GM10266 (cell line): Measurements from ENCODE around the gene GDPD5.
A peak's percentile ranks its signal among the peaks of the same experiment; 100 is the strongest.

ENCODE experiments used
- DNase-seq: peaks from one replicate; pipeline ENCODE4 v3.0.0; 2012; ENCODE audit errors: extremely low spot score
- TF ChIP-seq, protein P1 (sequence below): IDR thresholded peaks from 2 replicates; pipeline ENCODE4 v1.5.1; 2012; ENCODE audit warnings: mild to moderate bottlenecking, low read depth; ENCODE audit not compliant: control insufficient read depth, insufficient read depth; ENCODE audit errors: missing control alignments

GDPD5 gene

DNA sequence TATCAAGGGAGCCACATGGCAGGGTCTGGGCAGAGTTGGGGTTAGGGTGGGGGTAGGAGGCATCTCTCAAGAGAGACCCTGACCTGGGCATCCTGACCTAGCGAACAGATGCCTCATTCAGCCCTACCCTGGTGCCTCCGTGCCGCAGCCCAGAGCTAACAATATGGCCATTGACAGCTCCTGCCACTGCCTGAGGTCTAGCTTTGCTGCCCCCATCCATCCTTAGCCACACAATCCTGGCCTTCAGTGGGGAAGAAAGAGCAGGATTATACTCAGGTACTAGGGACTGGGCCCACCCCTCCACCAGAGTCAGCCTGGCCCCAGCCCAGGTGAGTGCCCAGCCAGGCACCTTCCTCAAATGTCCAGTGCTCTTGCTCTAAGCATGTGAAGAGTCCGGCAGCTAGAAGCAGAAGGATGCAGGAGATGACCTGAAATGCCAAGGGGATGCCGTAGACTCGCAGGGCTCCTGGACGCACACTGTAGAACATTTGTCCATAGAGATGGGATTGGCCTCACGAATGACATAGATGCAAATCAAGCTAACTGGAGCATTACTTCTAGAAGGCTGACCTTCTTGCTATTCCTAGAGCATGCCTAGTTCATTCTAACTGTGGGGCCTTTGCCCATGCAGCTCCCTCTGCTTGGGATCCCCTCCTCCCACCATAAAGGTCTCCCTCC lies 23.0 kb upstream of the GDPD5 start:
- DNase-seq, result no peak
- TF ChIP-seq, protein P1, sequence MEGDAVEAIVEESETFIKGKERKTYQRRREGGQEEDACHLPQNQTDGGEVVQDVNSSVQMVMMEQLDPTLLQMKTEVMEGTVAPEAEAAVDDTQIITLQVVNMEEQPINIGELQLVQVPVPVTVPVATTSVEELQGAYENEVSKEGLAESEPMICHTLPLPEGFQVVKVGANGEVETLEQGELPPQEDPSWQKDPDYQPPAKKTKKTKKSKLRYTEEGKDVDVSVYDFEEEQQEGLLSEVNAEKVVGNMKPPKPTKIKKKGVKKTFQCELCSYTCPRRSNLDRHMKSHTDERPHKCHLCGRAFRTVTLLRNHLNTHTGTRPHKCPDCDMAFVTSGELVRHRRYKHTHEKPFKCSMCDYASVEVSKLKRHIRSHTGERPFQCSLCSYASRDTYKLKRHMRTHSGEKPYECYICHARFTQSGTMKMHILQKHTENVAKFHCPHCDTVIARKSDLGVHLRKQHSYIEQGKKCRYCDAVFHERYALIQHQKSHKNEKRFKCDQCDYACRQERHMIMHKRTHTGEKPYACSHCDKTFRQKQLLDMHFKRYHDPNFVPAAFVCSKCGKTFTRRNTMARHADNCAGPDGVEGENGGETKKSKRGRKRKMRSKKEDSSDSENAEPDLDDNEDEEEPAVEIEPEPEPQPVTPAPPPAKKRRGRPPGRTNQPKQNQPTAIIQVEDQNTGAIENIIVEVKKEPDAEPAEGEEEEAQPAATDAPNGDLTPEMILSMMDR, result no peak

DNA sequence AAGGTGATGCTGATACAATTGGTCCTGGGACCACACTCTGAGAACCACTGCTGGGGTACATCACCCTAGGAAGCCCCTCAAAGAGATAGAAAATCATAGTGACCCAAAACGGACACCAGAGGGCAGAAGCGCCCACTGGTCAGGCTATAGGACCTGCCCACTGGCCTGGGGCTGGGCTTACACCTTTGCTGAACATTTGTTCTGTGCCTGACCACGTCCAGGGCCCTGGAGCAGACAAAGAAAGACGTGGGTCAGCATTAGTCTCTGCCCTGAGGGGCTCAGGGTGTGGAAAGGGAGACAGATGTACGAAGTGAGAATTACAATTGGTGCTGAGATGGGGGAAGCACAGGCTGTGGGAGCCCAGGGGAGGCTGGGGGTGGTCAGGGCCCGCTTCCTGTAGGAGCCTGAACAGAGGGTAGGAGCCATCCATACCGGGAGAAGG lies 21.9 kb upstream of the GDPD5 start:
- TF ChIP-seq, protein P1, result peak; percentile 65
- DNase-seq, result peak; percentile 75

DNA sequence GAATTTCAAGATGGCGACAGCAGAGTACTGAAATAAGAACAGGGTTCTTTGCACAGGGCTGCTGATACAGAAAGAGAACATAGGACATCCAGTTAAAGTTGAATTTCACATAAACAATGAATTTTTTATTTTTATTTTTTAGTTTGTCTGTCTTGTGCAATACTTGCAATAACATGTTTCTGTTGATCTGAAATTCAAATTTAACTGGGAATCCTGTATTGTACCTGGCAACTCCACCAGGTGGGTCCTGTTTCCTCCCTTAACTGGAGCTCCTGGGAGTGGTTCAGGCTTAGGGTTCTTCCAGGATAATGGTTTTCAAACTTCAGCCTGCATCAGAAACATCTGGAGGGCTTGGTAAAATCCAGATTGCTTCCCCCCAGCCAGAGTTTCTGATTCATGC lies 21.4 kb upstream of the GDPD5 start:
- DNase-seq, result no peak
- TF ChIP-seq, protein P1, result no peak

DNA sequence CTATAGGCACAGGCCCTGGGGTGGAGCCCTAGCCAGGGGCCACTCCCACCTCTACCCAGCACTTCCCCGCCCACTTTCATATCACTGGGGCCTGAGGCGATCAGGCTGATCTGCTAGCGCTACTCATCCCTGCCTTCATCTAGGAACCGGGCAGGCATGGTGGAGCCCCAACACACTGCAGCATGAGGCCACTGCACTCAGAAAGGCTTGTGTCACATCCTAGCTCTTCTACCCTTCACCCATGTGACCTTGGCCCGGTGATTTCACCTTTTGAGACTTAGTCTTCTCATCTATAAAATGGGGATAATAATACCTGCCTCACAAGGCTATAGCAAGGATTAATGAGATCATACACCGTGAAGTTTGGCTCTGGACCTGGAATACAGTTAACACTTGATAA lies 18.1 kb upstream of the GDPD5 start:
- TF ChIP-seq, protein P1, result no peak
- DNase-seq, result no peak

DNA sequence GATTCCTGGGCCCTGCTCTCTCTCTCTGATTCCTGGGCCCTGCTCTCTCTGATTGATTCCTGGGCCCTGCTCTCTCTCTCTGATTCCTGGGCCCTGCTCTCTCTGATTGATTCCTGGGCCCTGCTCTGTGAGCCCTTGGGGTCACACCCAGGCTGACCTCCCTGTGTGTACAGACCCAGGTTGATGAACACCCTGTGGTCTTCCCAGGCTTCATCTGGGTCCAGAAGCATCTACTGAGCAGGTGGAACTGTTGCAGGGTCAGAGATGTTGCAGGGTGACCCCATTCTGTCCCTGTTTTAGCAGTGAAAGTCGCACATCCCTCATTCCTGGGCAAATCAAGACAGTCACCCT lies 16.3 kb upstream of the GDPD5 start:
- TF ChIP-seq, protein P1, result no peak
- no peak for DNase-seq

DNA sequence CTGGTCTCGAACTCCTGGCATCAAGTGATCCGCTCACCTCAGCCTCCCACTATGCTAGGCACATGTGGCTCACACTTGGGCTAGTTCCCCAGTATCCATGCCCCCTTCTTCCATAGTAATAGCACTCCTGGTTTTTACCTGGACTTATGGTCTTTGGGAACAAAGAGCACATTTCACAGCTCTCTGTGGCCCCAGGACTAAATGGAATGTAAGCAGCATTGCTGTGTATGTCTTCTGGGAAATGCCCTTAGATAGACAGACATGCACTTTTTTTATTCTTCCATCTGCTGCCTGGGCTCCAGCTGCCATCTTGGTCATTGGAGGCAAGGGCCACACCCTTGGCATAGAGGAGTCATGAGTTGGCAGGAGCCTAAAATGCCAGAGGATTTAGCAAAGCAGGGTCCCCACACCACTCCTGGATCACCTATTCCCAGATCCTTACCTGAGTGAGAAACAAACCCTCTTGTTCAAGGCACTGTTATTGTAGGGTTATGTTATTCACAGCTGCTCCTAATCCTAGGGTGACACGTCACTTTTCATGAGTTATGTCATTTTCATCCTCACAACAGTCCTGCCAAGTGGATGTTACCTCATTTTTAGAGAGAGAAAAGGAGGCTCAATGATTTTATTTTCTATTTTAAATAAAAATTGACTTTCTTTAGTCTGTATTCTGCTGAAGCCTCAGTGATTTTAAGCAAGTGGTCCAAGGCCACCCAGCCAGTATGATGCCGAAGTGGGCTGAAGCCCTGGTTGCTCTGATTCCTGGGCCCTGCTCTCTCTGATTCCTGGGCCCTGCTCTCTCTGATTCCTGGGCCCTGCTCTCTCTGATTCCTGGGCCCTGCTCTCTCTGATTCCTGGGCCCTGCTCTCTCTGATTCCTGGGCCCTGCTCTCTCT lies 15.7 kb upstream of the GDPD5 start:
- DNase-seq, result no peak
- TF ChIP-seq, protein P1, result no peak
